ENCODE results near the gene CAPNS2.

- TF ChIP-seq CTCF (conservative IDR thresholded peaks at IDR 0.05 in 1 of 2, IDR thresholded peaks at IDR 0.05 in 1 of 2; ENCODE audit: extremely low read depth in 1 of 2, insufficient read depth in 1 of 2, low read depth in 1 of 2, low read length in 2 of 2) (no peak), EZH2 (IDR thresholded peaks at IDR 0.05; ENCODE audit: borderline replicate concordance, low read length) (no peak)
Measured at GRCh38 chr16:55540221-55540620, 26.3 kb upstream of the CAPNS2 start.

Data from mammary epithelial cell (primary cell).